Endothelial cell of umbilical vein (primary cell): ENCODE data around the gene PKD2L1. TPM values are rescaled to one million over a fixed set of nuclear protein-coding genes. Genes with fewer than 3 reads are reported as not detected.

ENCODE experiments used
- BruUV-seq: library from RNA; stranded (reverse); fragments of 400-500 nt; replicated peaks from 2 replicates; lab custom pipeline; 2021; lab: Mats Ljungman, UMichigan
- CTCF ChIA-PET: fragments of 300-600, 350-600 bp; sonication (Branson Sonifier 250); formaldehyde crosslinking; loops from one replicate; lab custom pipeline; 2021; ENCODE audit warnings: antibody characterized with exemption, inconsistent platforms; lab: Charles Lee
- POLR2A ChIA-PET: fragments of 300-600, 350-600 bp; sonication (Branson Sonifier 250); formaldehyde crosslinking; loops from one replicate; lab custom pipeline; 2021; ENCODE audit warnings: antibody characterized with exemption, inconsistent platforms; lab: Charles Lee
- DNase-seq: peaks from one replicate; pipeline ENCODE4 v3.0.0-alpha.2; 2011; ENCODE audit warnings: low read depth, low spot score
- FAIRE-seq: peaks from 2 replicates; lab custom pipeline; 2011; peaks lifted over from hg19 to GRCh38; lab: Jason Lieb, UNC
- H2AFZ ChIP-seq: 2 replicates; pipeline ENCODE4 v1.6.0; 2012; ENCODE audit warnings: low read depth, low read length, control low read depth, inconsistent platforms
- H3K27ac ChIP-seq: 2 replicates; pipeline ENCODE4 v1.5.1; 2011; ENCODE audit warnings: low read depth, mild to moderate bottlenecking, control low read depth, low read length, moderate library complexity; ENCODE audit not compliant: insufficient read depth
- H3K27me3 ChIP-seq, 2 experiments: 2 replicates each; pipeline versions ENCODE4 v1.6.0 to v1.6.1; 2011; ENCODE audit warnings: low read length in 2 of 2, mixed read lengths in 1 of 2; ENCODE audit not compliant: control insufficient read depth in 2 of 2, insufficient read depth in 2 of 2
- H3K36me3 ChIP-seq, 2 experiments: 2 replicates in 1 of 2; 3 replicates in 1 of 2; pipeline ENCODE4 v1.5.1; 2011; ENCODE audit warnings: low read length in 2 of 2, mild to moderate bottlenecking in 1 of 2, moderate library complexity in 1 of 2; ENCODE audit not compliant: control insufficient read depth in 2 of 2, insufficient read depth in 2 of 2; ENCODE audit errors: extremely low read depth in 1 of 2
- H3K4me1 ChIP-seq: 3 replicates; pipeline ENCODE4 v1.5.1; 2011; ENCODE audit warnings: mild to moderate bottlenecking, low read length; ENCODE audit not compliant: control insufficient read depth, insufficient read depth; ENCODE audit errors: extremely low read depth
- H3K4me2 ChIP-seq: 2 replicates; pipeline ENCODE4 v1.6.1; 2011; ENCODE audit warnings: low read length, control low read depth, mixed read lengths; ENCODE audit not compliant: insufficient read depth
- H3K4me3 ChIP-seq, 3 experiments: fragments of 200-600 bp in 1 of 3; sonication (generic), shearing (Covaris generic) in 1 of 3; replicated peaks in 1 of 3; 2 replicates each; pipeline ENCODE4 v1.5.1; 2011 to 2016; ENCODE audit warnings: control low read depth in 3 of 3, low read length in 3 of 3, mild to moderate bottlenecking in 2 of 3, inconsistent platforms in 1 of 3, low read depth in 1 of 3, moderate library complexity in 1 of 3; ENCODE audit not compliant: insufficient read depth in 1 of 3
- H3K79me2 ChIP-seq: 2 replicates; pipeline ENCODE4 v1.6.0; 2012; ENCODE audit warnings: low read length, inconsistent platforms; ENCODE audit not compliant: control insufficient read depth, insufficient read depth
- H3K9ac ChIP-seq: replicated peaks from 2 replicates; pipeline ENCODE3; 2011; ENCODE audit warnings: low read length, control low read depth; ENCODE audit not compliant: insufficient read depth; ENCODE audit errors: extremely low read depth
- H3K9me1 ChIP-seq: replicated peaks from 3 replicates; pipeline ENCODE4 v1.6.0; 2011; ENCODE audit warnings: mild to moderate bottlenecking, low read length; ENCODE audit not compliant: control insufficient read depth, insufficient read depth; ENCODE audit errors: extremely low read depth
- H3K9me3 ChIP-seq: replicated peaks from 2 replicates; pipeline ENCODE4 v1.5.1; 2012; ENCODE audit warnings: low read length, inconsistent platforms; ENCODE audit not compliant: control insufficient read depth, insufficient read depth
- H4K20me1 ChIP-seq: replicated peaks from 2 replicates; pipeline ENCODE3; 2011; ENCODE audit warnings: mild to moderate bottlenecking, low read length; ENCODE audit not compliant: control insufficient read depth, insufficient read depth; ENCODE audit errors: extremely low read depth
- CTCF ChIP-seq, 2 donors: IDR thresholded peaks; 1 replicate in 1 of 2; 2 replicates in 1 of 2; pipeline ENCODE4 v1.5.1; 2011; ENCODE audit warnings: low read length in 2 of 2, mild to moderate bottlenecking in 2 of 2, moderate library complexity in 2 of 2, control low read depth in 1 of 2, inconsistent platforms in 1 of 2, low read depth in 1 of 2; ENCODE audit not compliant: insufficient read depth in 1 of 2; ENCODE audit errors: extremely low read depth in 1 of 2
- EZH2 ChIP-seq: IDR thresholded peaks from 2 replicates; pipeline ENCODE4 v1.6.1; 2012; ENCODE audit warnings: borderline replicate concordance, low read depth, mild to moderate bottlenecking, moderate library complexity, low read length, inconsistent platforms; ENCODE audit not compliant: severe bottlenecking
- FOS ChIP-seq: IDR thresholded peaks from 2 replicates; pipeline ENCODE4 v1.6.1; 2011; ENCODE audit warnings: mild to moderate bottlenecking, low read length, moderate library complexity, borderline replicate concordance; ENCODE audit not compliant: insufficient read depth
- GATA2 ChIP-seq: IDR thresholded peaks from 2 replicates; pipeline ENCODE4 v1.7.0; 2011; ENCODE audit warnings: low read depth, mild to moderate bottlenecking, moderate library complexity, mixed read lengths, low read length; ENCODE audit not compliant: insufficient read length, insufficient read depth
- JUN ChIP-seq: IDR thresholded peaks from 2 replicates; pipeline ENCODE4 v1.6.1; 2011; ENCODE audit warnings: borderline replicate concordance, low read depth; ENCODE audit not compliant: insufficient read length, insufficient read depth
- MAX ChIP-seq: IDR thresholded peaks from 2 replicates; pipeline ENCODE4 v1.6.1; 2011; ENCODE audit not compliant: insufficient read depth, insufficient read length
- MYC ChIP-seq: IDR thresholded peaks from one replicate; pipeline ENCODE4 v1.6.1; 2011; ENCODE audit warnings: mild to moderate bottlenecking, low read depth, low read length
- POLR2A ChIP-seq: IDR thresholded peaks from 2 replicates; pipeline ENCODE4 v1.6.1; 2012; ENCODE audit warnings: low read depth, mild to moderate bottlenecking, control low read depth, low read length
- POLR2AphosphoS5 ChIP-seq: IDR thresholded peaks from 2 replicates; pipeline ENCODE4 v1.6.1; 2012; ENCODE audit warnings: low read depth, mild to moderate bottlenecking, control low read depth, low read length, moderate library complexity; ENCODE audit not compliant: insufficient read depth
- dilution Hi-C: fragments of 300-500 bp; cut with MboI; formaldehyde crosslinking; loops from one replicate; pipeline ENCODE4 v1.15.0; 2019; ENCODE audit warnings: low sequenced_read_pairs; ENCODE audit not compliant: extremely low pct_ligation_motif_present
- intact Hi-C: fragments of 100-400 bp; cut with micrococcal nuclease; formaldehyde crosslinking; loops from one replicate; pipeline ENCODE4 v1.10.0; 2022
- polyA plus RNA-seq, 4 experiments: library from polyadenylated mRNA; depleted of rRNA in 3 of 4; stranded (reverse) in 3 of 4; unstranded in 1 of 4; fragments of >200 nt; gene quantifications; 2 replicates each; pipeline versions ENCODE4 v1.2.1 to v1.2.3, GENCODE V29; 2011 to 2012; ENCODE audit warnings: missing spikeins in 1 of 4
- total RNA-seq: library from RNA; stranded (reverse); gene quantifications from 2 replicates; pipeline ENCODE4 v1.2.3, GENCODE V29; 2021

Gene PKD2L1
- total and polyA plus RNA-seq, 2 donors (not counting 3 experiments of a cell fraction or from before 2014, with no cell fraction given): not detected

- H3K9me3 ChIP-seq: no peaks in the 10 kb centered on the region
- ChIA-PET CTCF (no interaction called here), POLR2A (interaction anchor here (0.7 kb wide), 1 partner anchor 15 kb away, joined by 5 read pairs; no protein-coding TSS in a partner anchor)
- H3K79me2 ChIP-seq: no peaks in the 10 kb centered on the region
- H3K4me1 ChIP-seq: no peaks in the 10 kb centered on the region
- no peaks in the 10 kb centered on the region for H4K20me1 ChIP-seq
- no TSS peak for BruUV-seq
- no peak overlapping the region for H2AFZ ChIP-seq
- no peak overlapping the region for H3K4me2 ChIP-seq
- H3K9ac ChIP-seq: no peak overlapping the region
- H3K9me1 ChIP-seq: no peaks in the 10 kb centered on the region
- H3K36me3 ChIP-seq: no peaks in the 10 kb centered on the region
- H3K27me3 ChIP-seq: peaks cover 10 to 15% of the 10 kb centered on the region in 2 experiments
- intact Hi-C loops: no loop called here
- no peak overlapping the region for H3K27ac ChIP-seq
- DNase-seq (no peak), FAIRE-seq (no peak)
- TF ChIP-seq CTCF (IDR thresholded peaks at IDR 0.05; ENCODE audit: extremely low read depth in 1 of 2, insufficient read depth in 1 of 2, low read depth in 1 of 2, low read length in 2 of 2) (no peak), GATA2 (no peak)
- dilution Hi-C loops: no loop called here
- no peak overlapping the region for H3K4me3 ChIP-seq
Measured at GRCh38 chr10:100318207-100318606, 11.8 kb downstream of the PKD2L1 start.

- H3K4me1 ChIP-seq: no peaks in the 10 kb centered on the region
- H3K4me3 ChIP-seq: no peak overlapping the region
- intact Hi-C loops (no loop called here), dilution Hi-C loops (no loop called here)
- no peaks in the 10 kb centered on the region for H4K20me1 ChIP-seq
- H3K79me2 ChIP-seq: no peaks in the 10 kb centered on the region
- H3K27me3 ChIP-seq: peaks cover 10 to 28% of the 10 kb centered on the region in 2 experiments
- no TSS peak for BruUV-seq
- no peak overlapping the region for H3K4me2 ChIP-seq
- no peak overlapping the region for H2AFZ ChIP-seq
- no peaks in the 10 kb centered on the region for H3K36me3 ChIP-seq
- no peaks in the 10 kb centered on the region for H3K9me3 ChIP-seq
- no peaks in the 10 kb centered on the region for H3K9me1 ChIP-seq
- no peak for TF ChIP-seq GATA2
- no peak for TF ChIP-seq CTCF (IDR thresholded peaks at IDR 0.05; ENCODE audit: extremely low read depth in 1 of 2, insufficient read depth in 1 of 2, low read depth in 1 of 2, low read length in 2 of 2)
- no peak for TF ChIP-seq MYC
- TF ChIP-seq POLR2A: no peak
- TF ChIP-seq MAX: no peak
- no peak for TF ChIP-seq EZH2
- TF ChIP-seq FOS: no peak
- no peak for TF ChIP-seq JUN
- TF ChIP-seq POLR2AphosphoS5: no peak
- ChIA-PET CTCF (interaction anchor here (2.2 kb wide), 1 partner anchor 12 kb away, joined by 14 read pairs; no protein-coding TSS in a partner anchor), POLR2A (interaction anchor here (0.5 kb wide), 1 partner anchor 38 kb away, joined by 7 read pairs; no protein-coding TSS in a partner anchor)
- no peak overlapping the region for H3K9ac ChIP-seq
- FAIRE-seq: no peak
- no peak overlapping the region for H3K27ac ChIP-seq
- DNase-seq: no peak
Measured at GRCh38 chr10:100315615-100316014, 14.4 kb downstream of the PKD2L1 start.
